Caco-2 (cell line): Measurements from ENCODE around the gene PIK3R2. TPM values are rescaled to one million over a fixed set of nuclear protein-coding genes. Genes with fewer than 3 reads are reported as not detected.

Source experiments
- BruUV-seq: library from RNA; stranded (reverse); fragments of 400-500 nt; replicated peaks from 2 replicates; lab custom pipeline; 2021; lab: Mats Ljungman, UMichigan
- CTCF ChIA-PET: fragments of 300-600 bp; sonication (Branson Sonifier 250); formaldehyde crosslinking; loops from one replicate; lab custom pipeline; 2022; ENCODE audit warnings: antibody characterized with exemption; lab: Charles Lee
- POLR2A ChIA-PET: fragments of 300-600 bp; sonication (Branson Sonifier 250); formaldehyde crosslinking; loops from one replicate; lab custom pipeline; 2022; ENCODE audit warnings: antibody characterized with exemption; lab: Charles Lee
- DNase-seq, 2 experiments: peaks; one replicate each; pipeline versions ENCODE4 v3.0.0 to v3.0.0-alpha.2; 2020 to 2022
- H3K27me3 ChIP-seq: replicated peaks from 2 replicates; pipeline ENCODE4 v1.6.0; 2011; ENCODE audit warnings: low read length; ENCODE audit not compliant: control insufficient read depth, insufficient read depth
- H3K36me3 ChIP-seq: 2 replicates; pipeline ENCODE4 v1.5.1; 2011; ENCODE audit warnings: low read length; ENCODE audit not compliant: control insufficient read depth, insufficient read depth
- H3K4me1 ChIP-seq: fragments of 250-450 bp; sonication (Bioruptor Pico); 2 replicates; pipeline ENCODE4 v1.5.1; 2020; ENCODE audit warnings: mild to moderate bottlenecking
- H3K4me3 ChIP-seq: 2 replicates; pipeline ENCODE4 v1.5.1; 2011; ENCODE audit warnings: low read depth, mild to moderate bottlenecking, control low read depth, low read length
- H3K9me3 ChIP-seq: fragments of 250-450 bp; sonication (Bioruptor Pico); 2 replicates; pipeline ENCODE4 v1.5.1; 2020; ENCODE audit warnings: mild to moderate bottlenecking, moderate library complexity
- H3K27ac Mint-ChIP-seq: one replicate; pipeline ENCODE4 v1.8.0; 2022; ENCODE audit warnings: mixed read lengths; ENCODE audit not compliant: unreplicated experiment
- H3K27me3 Mint-ChIP-seq: one replicate; pipeline ENCODE4 v1.8.0; 2022; ENCODE audit warnings: mixed read lengths; ENCODE audit not compliant: insufficient read depth, unreplicated experiment
- H3K36me3 Mint-ChIP-seq: one replicate; pipeline ENCODE4 v1.8.0; 2022; ENCODE audit warnings: mild to moderate bottlenecking, mixed read lengths; ENCODE audit not compliant: insufficient read depth, unreplicated experiment
- H3K4me1 Mint-ChIP-seq: one replicate; pipeline ENCODE4 v1.8.0; 2022; ENCODE audit warnings: low read depth, mixed read lengths; ENCODE audit not compliant: unreplicated experiment
- H3K4me3 Mint-ChIP-seq: one replicate; pipeline ENCODE4 v1.8.0; 2022; ENCODE audit warnings: mild to moderate bottlenecking, moderate library complexity, mixed read lengths; ENCODE audit not compliant: unreplicated experiment
- H3K9me3 Mint-ChIP-seq: one replicate; pipeline ENCODE4 v1.8.0; 2022; ENCODE audit warnings: mixed read lengths; ENCODE audit not compliant: unreplicated experiment
- CTCF ChIP-seq, 2 experiments: fragments of 200-600 bp in 1 of 2; IDR thresholded peaks; 1 replicate in 1 of 2; 2 replicates in 1 of 2; pipeline versions ENCODE4 v1.5.1 to v1.8.0; 2011 to 2022; ENCODE audit warnings: antibody characterized with exemption in 1 of 2, control low read depth in 1 of 2, inconsistent platforms in 1 of 2, low read depth in 1 of 2, low read length in 1 of 2, mild to moderate bottlenecking in 1 of 2, moderate library complexity in 1 of 2; ENCODE audit not compliant: insufficient read depth in 1 of 2, severe bottlenecking in 1 of 2, unreplicated experiment in 1 of 2
- intact Hi-C: fragments of 100-400 bp; cut with micrococcal nuclease; formaldehyde crosslinking; loops from one replicate; pipeline ENCODE4 v1.10.0; 2022; ENCODE audit not compliant: unreplicated experiment
- total RNA-seq: library from RNA; stranded (reverse); gene quantifications from 2 replicates; pipeline ENCODE4 v1.2.3, GENCODE V29; 2022

PIK3R2 gene
- total RNA-seq, 1 experiment from 2014 or later = 34.3 TPM

DNA sequence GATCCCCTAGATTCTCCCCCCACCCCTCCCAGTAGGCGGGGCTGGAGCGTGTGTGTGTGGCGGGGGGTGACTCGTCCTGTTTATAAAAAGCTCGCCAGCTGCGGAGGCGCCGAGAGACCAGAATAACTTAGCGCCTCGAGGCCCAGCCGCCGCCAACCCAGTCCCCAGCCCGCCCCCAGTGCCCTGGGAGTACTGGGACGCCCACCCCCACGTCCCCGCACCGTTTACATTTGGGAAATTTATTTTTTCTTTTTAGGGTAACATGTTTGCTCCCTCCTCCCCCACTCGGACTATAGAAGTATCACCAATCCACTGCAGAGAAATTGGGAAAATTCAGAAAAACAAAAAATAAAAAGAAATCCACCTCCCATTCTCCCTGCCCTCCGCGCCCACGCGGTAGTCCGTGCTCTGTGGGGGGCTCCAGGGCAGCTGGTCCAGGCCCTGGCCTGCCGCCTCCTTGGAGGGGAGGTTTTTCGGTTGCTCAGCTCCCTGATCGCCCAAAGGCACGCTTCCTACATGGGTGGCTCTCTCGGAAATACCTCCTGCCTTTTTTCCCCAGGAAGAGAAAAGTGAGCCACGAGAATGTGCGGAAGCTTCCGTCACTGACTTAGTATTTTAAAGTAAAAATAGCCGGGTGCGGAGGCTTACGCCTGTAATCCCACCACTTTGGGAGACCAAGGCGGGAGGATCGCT is 52.4 kb downstream of the PIK3R2 start:
- H3K27ac Mint-ChIP-seq = peak overlapping the region; percentile 87
- H3K9me3 Mint-ChIP-seq = no peaks in the 10 kb centered on the region
- POLR2A ChIA-PET = interaction anchor here (0.9 to 1.0 kb wide), 2 partner anchors 76 to 123 kb away, joined by 3 read pairs; no protein-coding TSS in a partner anchor
- CTCF ChIA-PET = interaction anchor here (0.6 to 2.7 kb wide), 7 partner anchors 13 to 379 kb away, joined by 3 to 13 read pairs (median 5); partner anchors contain the start of gene MPV17L2
- intact Hi-C loops = loop anchor here (2.0 kb wide), 1 partner anchor 19 kb away; no protein-coding TSS in a partner anchor
- H3K4me3 Mint-ChIP-seq = peak overlapping the region; percentile 90
- H3K4me1 Mint-ChIP-seq = no peaks in the 10 kb centered on the region
- no TSS peak for BruUV-seq
- TF ChIP-seq CTCF (IDR thresholded peaks at IDR 0.05; ENCODE audit: insufficient read depth in 1 of 2, low read depth in 1 of 2, low read length in 1 of 2, severe bottlenecking in 1 of 2, unreplicated experiment in 1 of 2) = no peak
- Histone ChIP-seq H3K9me3 (no peaks in the 10 kb centered on the region), H3K27me3 (no peaks in the 10 kb centered on the region), H3K4me1 (peaks cover 5% of the 10 kb centered on the region; the same call in 1 of the 2 replicates), H3K36me3 (no peaks in the 10 kb centered on the region; the same call in 1 of the 2 replicates), H3K4me3 (peak overlapping the region; percentile 39)
- peaks cover 10% of the 10 kb centered on the region for H3K36me3 Mint-ChIP-seq
- DNase-seq = peak; percentile 46 to 56
- no peaks in the 10 kb centered on the region for H3K27me3 Mint-ChIP-seq

DNA sequence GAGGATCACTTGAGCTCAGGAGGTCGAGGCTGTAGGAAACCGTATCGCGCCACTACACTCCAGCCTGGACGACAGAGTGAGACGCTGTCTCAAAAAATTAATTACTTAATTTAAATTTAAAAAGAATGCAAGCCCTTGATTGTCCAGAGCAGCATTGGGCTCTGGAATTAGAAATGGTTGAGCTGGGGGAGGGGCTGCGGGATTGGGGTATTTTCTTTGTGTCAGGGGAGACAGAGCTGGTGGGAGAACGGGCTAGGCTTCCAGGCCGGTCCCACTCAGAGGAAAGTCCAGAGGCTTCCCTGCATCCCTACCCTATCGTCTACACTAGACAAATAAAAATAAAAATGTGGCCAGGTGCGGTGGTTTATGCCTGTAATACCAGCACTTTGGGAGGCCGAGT is 53.1 kb downstream of the PIK3R2 start:
- Mint-ChIP-seq H3K36me3 (peaks cover 10% of the 10 kb centered on the region), H3K4me1 (no peaks in the 10 kb centered on the region), H3K27ac (no peak overlapping the region), H3K9me3 (no peaks in the 10 kb centered on the region), H3K27me3 (no peaks in the 10 kb centered on the region), H3K4me3 (no peak overlapping the region)
- ChIA-PET CTCF (interaction anchor here (1.2 to 1.8 kb wide), 2 partner anchors 18 to 46 kb away, joined by 4 to 5 read pairs; no protein-coding TSS in a partner anchor), POLR2A (interaction anchor here (1.0 kb wide), 1 partner anchor 122 kb away, joined by 3 read pairs; no protein-coding TSS in a partner anchor)
- no peak for DNase-seq
- H3K4me3 ChIP-seq = no peak overlapping the region; the same call in 1 of the 2 replicates
- H3K9me3 ChIP-seq = no peaks in the 10 kb centered on the region
- TF ChIP-seq CTCF (IDR thresholded peaks at IDR 0.05; ENCODE audit: insufficient read depth in 1 of 2, low read depth in 1 of 2, low read length in 1 of 2, severe bottlenecking in 1 of 2, unreplicated experiment in 1 of 2) = no peak
- no TSS peak for BruUV-seq
- H3K4me1 ChIP-seq = peaks cover 5% of the 10 kb centered on the region; the same call in 1 of the 2 replicates
- intact Hi-C loops = no loop called here
- H3K27me3 ChIP-seq = no peaks in the 10 kb centered on the region; the same call in 1 of the 2 replicates
- no peaks in the 10 kb centered on the region for H3K36me3 ChIP-seq
